Sigmoid colon (tissue), 4 donors: ENCODE results near the gene PLCD1.

Experiments used
- CTCF ChIP-seq, 4 experiments: fragments of 450-650 bp in 3 of 4; fragments of 200-600 bp in 1 of 4; IDR thresholded peaks; one replicate each; pipeline ENCODE4 v1.5.1; 2016 to 2019; ENCODE audit warnings: antibody characterized with exemption in 4 of 4, mild to moderate bottlenecking in 3 of 4, moderate library complexity in 2 of 4
- POLR2AphosphoS5 ChIP-seq, 4 donors: sonication (generic); formaldehyde crosslinking; IDR thresholded peaks; one replicate each; pipeline ENCODE4 v1.6.1; 2017; ENCODE audit warnings: antibody characterized with exemption in 4 of 4

- TF ChIP-seq CTCF (IDR thresholded peaks at IDR 0.05) = no peak
- no peak for TF ChIP-seq POLR2AphosphoS5 (IDR thresholded peaks at IDR 0.05)
These were observed 36.0 kb downstream of the PLCD1 start for GRCh38 chr3:37993460-37993819.
